Skeletal muscle cell (primary cell): ENCODE measurements around the gene GRK2.

ENCODE experiments used
- DNase-seq: peaks from one replicate; pipeline ENCODE4 v3.0.0-alpha.2; 2010; ENCODE audit warnings: low read depth
- H3K4me3 ChIP-seq: 2 replicates; pipeline ENCODE4 v1.5.1; 2011; ENCODE audit warnings: low read depth, mild to moderate bottlenecking, control low read depth, low read length, moderate library complexity

Gene GRK2

GRCh38 chr11:67268081-67268961, 2.0 kb downstream of the GRK2 start:
- peak overlapping the region; percentile 88 for H3K4me3 ChIP-seq
- DNase-seq: no peak

- DNase-seq: no peak
- no peak overlapping the region for H3K4me3 ChIP-seq
Observed at GRCh38 chr11:67268962-67269268, 2.6 kb downstream of the GRK2 start.

GRCh38 chr11:67269401-67270255, 3.4 kb downstream of the GRK2 start:
- DNase-seq: no peak

GRCh38 chr11:67270256-67271204, 4.3 kb downstream of the GRK2 start:
- H3K4me3 ChIP-seq: peak overlapping the region; percentile 29

More at GRCh38 chr11:67269401-67270255, 3.4 kb downstream of the GRK2 start:
- H3K4me3 ChIP-seq: peak overlapping the region; percentile 29

GRCh38 chr11:67271205-67271540, 4.9 kb downstream of the GRK2 start:
- H3K4me3 ChIP-seq: no peak overlapping the region
- DNase-seq: no peak

More at GRCh38 chr11:67270256-67271204, 4.3 kb downstream of the GRK2 start:
- DNase-seq: no peak

GRCh38 chr11:67271541-67272284, 5.4 kb downstream of the GRK2 start:
- no peak for DNase-seq
- no peak overlapping the region for H3K4me3 ChIP-seq

- no peak for DNase-seq
- no peak overlapping the region for H3K4me3 ChIP-seq
Observed at GRCh38 chr11:67272327-67273259, 6.3 kb downstream of the GRK2 start.

- DNase-seq: no peak
- H3K4me3 ChIP-seq: no peak overlapping the region
Observed at GRCh38 chr11:67273260-67273990, 7.2 kb downstream of the GRK2 start.

GRCh38 chr11:67274768-67275605, 8.7 kb downstream of the GRK2 start:
- no peak for DNase-seq
- H3K4me3 ChIP-seq: no peak overlapping the region

- H3K4me3 ChIP-seq: no peak overlapping the region
- DNase-seq: no peak
Observed at GRCh38 chr11:67275606-67276409, 9.5 kb downstream of the GRK2 start.

GRCh38 chr11:67276781-67277230, 10.5 kb downstream of the GRK2 start:
- H3K4me3 ChIP-seq: peak overlapping the region; percentile 32

GRCh38 chr11:67277231-67277961, 11.1 kb downstream of the GRK2 start:
- peak overlapping the region; percentile 32 for H3K4me3 ChIP-seq
- no peak for DNase-seq

More at GRCh38 chr11:67276781-67277230, 10.5 kb downstream of the GRK2 start:
- no peak for DNase-seq

- no peak for DNase-seq
- H3K4me3 ChIP-seq: no peak overlapping the region
Observed at GRCh38 chr11:67278135-67278938, 12.1 kb downstream of the GRK2 start.

- no peak overlapping the region for H3K4me3 ChIP-seq
- no peak for DNase-seq
Observed at GRCh38 chr11:67278939-67279588, 12.8 kb downstream of the GRK2 start.
